Type B pancreatic cell (in vitro differentiated cells): ENCODE results near the gene FBRS. TPM values are rescaled to one million over a fixed set of nuclear protein-coding genes. Genes with fewer than 3 reads are reported as not detected.

Experiments used
- DNase-seq: peaks from one replicate; pipeline ENCODE4 v3.0.0; 2021; ENCODE audit warnings: mixed read lengths; ENCODE audit not compliant: unreplicated experiment; ENCODE audit errors: extremely low spot score
- H3K27ac Mint-ChIP-seq: 2 replicates; pipeline ENCODE4 v1.8.0; 2021; ENCODE audit warnings: mild to moderate bottlenecking, mixed read lengths
- H3K27me3 Mint-ChIP-seq: 2 replicates; pipeline ENCODE4 v1.8.0; 2021; ENCODE audit warnings: mixed read lengths
- H3K36me3 Mint-ChIP-seq: 2 replicates; pipeline ENCODE4 v1.8.0; 2021; ENCODE audit warnings: mixed read lengths
- H3K4me1 Mint-ChIP-seq: one replicate; pipeline ENCODE4 v1.8.0; 2021; ENCODE audit warnings: mixed read lengths; ENCODE audit not compliant: unreplicated experiment
- H3K4me3 Mint-ChIP-seq: 2 replicates; pipeline ENCODE4 v1.8.0; 2021; ENCODE audit warnings: mild to moderate bottlenecking, mixed read lengths
- H3K9me3 Mint-ChIP-seq: 2 replicates; pipeline ENCODE4 v1.8.0; 2021; ENCODE audit warnings: mixed read lengths
- total RNA-seq: library from RNA; stranded (reverse); gene quantifications from 2 replicates; pipeline ENCODE4 v1.2.1, GENCODE V29; 2021; ENCODE audit warnings: low replicate concordance
- TF ChIP-seq, protein P1 (sequence below): fragments of 200-600 bp; sonication (generic); conservative IDR thresholded peaks from 2 replicates; pipeline ENCODE4 v1.5.0; 2021; ENCODE audit warnings: antibody characterized with exemption, mild to moderate bottlenecking

The FBRS gene
- total RNA-seq, 1 donor from 2014 or later, result 78.2 TPM

DNA sequence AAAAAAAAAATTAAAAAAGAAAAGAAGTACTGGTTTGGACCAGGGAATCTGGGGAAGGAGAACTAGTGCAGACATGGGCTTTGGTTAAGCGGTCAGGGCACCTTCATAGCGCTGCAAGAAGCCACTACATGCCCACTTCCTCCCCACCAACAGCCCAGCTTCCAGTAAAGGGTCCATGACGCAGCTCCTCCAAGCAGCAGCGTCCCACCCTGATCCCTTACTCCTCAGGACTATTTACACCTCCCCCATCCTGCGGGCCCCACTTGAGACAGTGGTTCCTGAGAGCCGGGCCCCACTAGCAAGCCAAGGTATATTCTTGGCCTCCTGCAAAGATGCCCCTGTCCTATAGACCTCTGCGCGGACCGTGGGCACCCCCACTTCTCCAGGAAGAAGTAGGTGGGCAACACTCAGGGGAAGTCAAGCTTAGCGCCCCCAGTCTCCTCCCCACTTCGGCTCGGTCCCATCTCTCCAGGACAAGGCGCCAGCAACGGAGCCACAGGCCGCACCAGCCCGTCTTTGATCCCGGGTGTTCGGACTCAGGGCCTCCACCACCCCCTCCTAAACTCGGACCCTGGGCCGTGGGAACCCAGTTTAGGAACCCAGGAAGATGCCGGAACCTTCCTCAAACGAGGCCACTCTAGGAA, 8.4 kb upstream of the FBRS start:
- Mint-ChIP-seq H3K27ac (peak overlapping the region; percentile 91), H3K4me3 (peak overlapping the region; percentile 99), H3K9me3 (no peaks in the 10 kb centered on the region), H3K27me3 (no peaks in the 10 kb centered on the region), H3K36me3 (no peaks in the 10 kb centered on the region), H3K4me1 (peaks cover 11% of the 10 kb centered on the region)
- no peak for DNase-seq
- TF ChIP-seq, protein P1, sequence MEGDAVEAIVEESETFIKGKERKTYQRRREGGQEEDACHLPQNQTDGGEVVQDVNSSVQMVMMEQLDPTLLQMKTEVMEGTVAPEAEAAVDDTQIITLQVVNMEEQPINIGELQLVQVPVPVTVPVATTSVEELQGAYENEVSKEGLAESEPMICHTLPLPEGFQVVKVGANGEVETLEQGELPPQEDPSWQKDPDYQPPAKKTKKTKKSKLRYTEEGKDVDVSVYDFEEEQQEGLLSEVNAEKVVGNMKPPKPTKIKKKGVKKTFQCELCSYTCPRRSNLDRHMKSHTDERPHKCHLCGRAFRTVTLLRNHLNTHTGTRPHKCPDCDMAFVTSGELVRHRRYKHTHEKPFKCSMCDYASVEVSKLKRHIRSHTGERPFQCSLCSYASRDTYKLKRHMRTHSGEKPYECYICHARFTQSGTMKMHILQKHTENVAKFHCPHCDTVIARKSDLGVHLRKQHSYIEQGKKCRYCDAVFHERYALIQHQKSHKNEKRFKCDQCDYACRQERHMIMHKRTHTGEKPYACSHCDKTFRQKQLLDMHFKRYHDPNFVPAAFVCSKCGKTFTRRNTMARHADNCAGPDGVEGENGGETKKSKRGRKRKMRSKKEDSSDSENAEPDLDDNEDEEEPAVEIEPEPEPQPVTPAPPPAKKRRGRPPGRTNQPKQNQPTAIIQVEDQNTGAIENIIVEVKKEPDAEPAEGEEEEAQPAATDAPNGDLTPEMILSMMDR, result no peak

DNA sequence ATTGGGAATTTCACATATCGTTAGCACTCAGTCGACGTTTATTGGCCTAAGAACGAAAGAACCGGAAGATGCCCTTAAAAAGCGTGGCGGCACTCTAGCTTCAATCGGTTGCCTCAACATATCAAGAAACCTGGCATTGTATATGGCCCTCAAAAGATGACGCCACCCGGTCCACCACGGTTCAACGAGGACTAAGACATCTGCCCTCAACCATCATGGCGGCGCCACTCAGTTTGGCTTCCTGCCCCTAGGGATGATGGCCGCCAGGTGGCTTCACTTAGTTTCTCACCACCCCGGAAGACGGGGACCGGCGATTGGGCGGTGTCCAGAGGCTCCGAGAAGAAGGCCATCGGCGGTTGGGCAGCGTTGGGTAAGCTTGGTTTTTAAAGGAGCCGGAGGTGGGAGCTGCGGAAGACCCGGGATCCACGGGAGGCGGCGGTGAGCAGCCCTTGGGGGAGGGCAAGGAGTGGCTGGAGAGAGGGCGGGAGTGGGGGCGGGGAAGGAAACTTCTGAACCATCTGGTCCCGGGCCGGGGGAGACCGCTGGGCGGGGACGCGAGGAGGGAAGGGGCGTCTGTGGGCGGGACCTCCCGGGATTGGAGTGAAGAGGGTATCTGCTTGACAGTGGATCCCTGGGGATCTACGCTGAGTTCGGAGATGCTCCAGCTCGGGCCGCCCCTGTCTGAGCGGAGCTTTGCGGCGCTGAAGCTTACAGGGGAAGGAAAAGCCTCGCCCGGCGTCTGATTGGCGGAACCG, 7.7 kb upstream of the FBRS start, which contains the start of gene PRR14:
Gene PRR14, plus strand, starts transcription at position 592 of the 755 bp plus-strand sequence. CDS start 686 bp downstream, outside the sequence.
- TF ChIP-seq, protein P1, result peak; percentile 38
- no peaks in the 10 kb centered on the region for H3K27me3 Mint-ChIP-seq
- peaks cover 11% of the 10 kb centered on the region for H3K4me1 Mint-ChIP-seq
- no peaks in the 10 kb centered on the region for H3K9me3 Mint-ChIP-seq
- H3K4me3 Mint-ChIP-seq, result peak within 1 kb of the TSS; percentile 99
- peak within 1 kb of the TSS; percentile 91 for H3K27ac Mint-ChIP-seq
- no peaks in the 10 kb centered on the region for H3K36me3 Mint-ChIP-seq
- DNase-seq, result peak; percentile 98

DNA sequence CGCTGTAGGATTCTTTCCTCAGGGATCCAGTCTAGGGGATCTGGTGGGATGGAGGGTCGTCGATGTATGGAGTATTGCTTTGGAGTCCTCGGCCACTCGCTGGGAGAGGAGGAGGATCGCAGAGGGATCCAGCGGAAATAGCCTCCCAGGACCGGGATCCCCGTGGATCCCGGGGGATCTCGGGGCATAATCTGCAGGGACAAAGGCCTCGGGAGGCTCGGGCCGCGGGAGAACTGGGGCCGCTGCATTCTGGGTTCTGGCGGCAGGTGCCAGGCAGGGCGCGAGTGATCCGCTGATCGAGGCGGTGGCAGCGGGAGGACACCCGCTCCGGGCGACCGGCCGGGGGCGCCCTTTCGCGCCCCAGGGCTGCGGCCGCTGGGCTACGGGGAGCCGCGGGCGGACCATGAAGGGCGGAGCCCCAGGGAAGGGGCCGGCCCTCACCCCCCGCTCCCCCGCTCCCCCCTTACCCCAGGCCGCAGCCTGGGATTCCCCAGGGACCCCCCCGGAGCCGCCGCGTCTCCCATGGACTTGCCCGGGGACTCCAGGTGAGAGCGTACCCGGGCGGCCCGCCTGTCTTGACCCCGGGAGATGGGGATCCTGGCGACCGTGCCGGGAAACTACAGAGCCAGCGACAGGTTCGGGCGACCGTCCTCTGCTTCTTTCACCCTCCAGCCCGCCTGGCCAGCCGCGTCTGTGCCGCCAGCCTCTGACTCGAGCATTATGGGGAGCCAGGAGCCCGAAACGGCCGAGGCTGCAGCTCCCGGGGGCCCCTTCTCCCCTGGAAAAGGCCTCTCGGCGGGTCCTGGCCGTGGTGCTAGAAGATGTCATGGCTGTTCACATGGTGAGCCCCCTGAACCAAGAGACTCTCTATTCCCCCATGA, 6.9 kb upstream of the FBRS start:
- Mint-ChIP-seq H3K4me3 (peak overlapping the region; percentile 99), H3K4me1 (peaks cover 11% of the 10 kb centered on the region), H3K27ac (peak overlapping the region; percentile 91), H3K36me3 (peaks cover 2% of the 10 kb centered on the region), H3K27me3 (no peaks in the 10 kb centered on the region), H3K9me3 (no peaks in the 10 kb centered on the region)
- TF ChIP-seq, protein P1, result peak; percentile 75
- no peak for DNase-seq

DNA sequence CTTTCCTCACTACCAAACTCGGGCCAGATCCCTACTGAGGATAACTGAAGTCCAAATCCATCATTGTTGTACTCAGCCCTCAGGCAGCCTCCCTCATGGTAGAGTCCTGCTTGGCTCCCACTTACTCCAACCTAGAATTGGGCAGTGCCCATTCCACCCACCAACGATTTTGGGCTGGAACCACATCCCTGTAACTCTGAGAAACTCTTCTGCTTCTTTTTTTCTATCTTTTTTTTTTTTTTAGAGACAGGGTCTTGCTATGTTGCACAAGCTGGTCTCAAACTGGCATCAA, 6.3 kb upstream of the FBRS start:
- H3K27ac Mint-ChIP-seq, result peak overlapping the region; percentile 72
- H3K36me3 Mint-ChIP-seq, result peaks cover 3% of the 10 kb centered on the region
- no peaks in the 10 kb centered on the region for H3K9me3 Mint-ChIP-seq
- no peak for DNase-seq
- TF ChIP-seq, protein P1, result no peak
- H3K4me1 Mint-ChIP-seq, result peaks cover 11% of the 10 kb centered on the region
- H3K27me3 Mint-ChIP-seq, result no peaks in the 10 kb centered on the region
- H3K4me3 Mint-ChIP-seq, result peak overlapping the region; percentile 86

DNA sequence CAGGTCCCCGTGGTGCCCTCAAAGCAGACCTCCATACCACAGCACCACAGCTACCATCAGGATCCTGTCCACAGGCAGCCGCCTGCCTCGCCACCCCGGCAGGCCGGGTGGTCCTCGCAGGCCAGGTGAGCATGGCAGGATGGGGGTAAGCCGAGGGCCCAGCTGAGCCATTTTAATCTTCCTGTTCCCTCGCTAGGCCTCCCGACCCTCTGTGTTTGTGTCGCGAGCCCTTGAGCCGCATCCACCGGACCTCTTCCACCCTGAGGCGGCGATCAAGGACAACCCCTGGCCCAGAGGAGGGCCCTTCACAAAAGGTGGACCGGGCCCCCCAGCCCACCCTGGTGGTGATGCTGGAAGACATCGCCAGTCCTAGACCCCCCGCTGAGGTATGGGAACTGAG, 5.5 kb upstream of the FBRS start:
- peaks cover 3% of the 10 kb centered on the region for H3K36me3 Mint-ChIP-seq
- no peak overlapping the region for H3K27ac Mint-ChIP-seq
- TF ChIP-seq, protein P1, result no peak
- H3K4me1 Mint-ChIP-seq, result peaks cover 16% of the 10 kb centered on the region
- H3K9me3 Mint-ChIP-seq, result no peaks in the 10 kb centered on the region
- no peak for DNase-seq
- no peaks in the 10 kb centered on the region for H3K27me3 Mint-ChIP-seq
- peak overlapping the region; percentile 86 for H3K4me3 Mint-ChIP-seq
